ENCODE measurements around the gene CCDC167. TPM values are rescaled to one million over a fixed set of nuclear protein-coding genes. Genes with fewer than 3 reads are reported as not detected.

CCDC167 gene
- total and polyA plus RNA-seq, 10 of the 15 experiments (the other 5 are each of a cell fraction or from before 2014, with no cell fraction given): 74.9 to 380 (median 137) TPM

DNA sequence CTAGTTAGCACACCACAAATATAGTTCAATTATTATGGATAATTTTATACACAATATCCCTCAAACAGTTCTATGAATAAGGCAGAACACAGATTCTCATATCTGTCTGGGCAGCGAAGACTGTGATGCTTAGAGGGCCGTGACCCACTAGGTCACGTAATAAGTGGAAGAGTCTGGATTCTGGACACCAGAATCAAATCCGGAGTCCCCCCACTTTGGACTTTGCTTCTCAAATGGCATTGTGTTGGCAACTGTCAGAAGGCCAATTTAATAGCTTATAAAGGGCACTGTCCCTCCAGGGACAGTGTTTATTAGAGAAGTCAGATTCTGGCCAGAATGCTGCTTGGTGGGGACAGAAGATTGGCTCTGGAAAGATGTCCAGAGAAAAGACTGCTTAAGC, 6.8 kb upstream of the CCDC167 start (continued):
- no peak for TF ChIP-seq ZNF217 (IDR thresholded peaks at IDR 0.05)

DNA sequence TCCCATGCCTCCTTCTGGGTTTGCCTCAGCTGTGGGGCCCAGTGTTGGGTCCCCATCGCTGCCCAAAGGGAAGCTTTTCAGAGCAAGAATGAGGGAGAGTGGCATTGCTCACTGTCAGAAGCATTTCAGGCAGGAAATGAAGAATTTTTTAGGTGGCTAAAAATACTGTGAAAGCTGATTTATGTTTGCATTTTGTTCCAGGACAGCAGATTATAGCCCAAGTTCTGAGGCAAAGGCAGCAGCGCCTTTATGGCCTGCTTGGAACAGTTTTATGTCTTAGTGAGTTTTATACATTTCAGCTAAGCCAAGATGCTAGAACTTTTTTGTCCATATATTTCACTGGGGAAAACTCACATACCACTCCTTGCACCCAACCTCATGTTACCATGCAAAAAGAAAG, 4.3 kb upstream of the CCDC167 start:
- ChIA-PET POLR2A (interaction anchor here (1.2 to 4.8 kb wide), 2 partner anchors 9 to 13 kb away, joined by 7 to 31 read pairs; no protein-coding TSS in a partner anchor), RAD21 (ENCODE audit: unreplicated experiment) (interaction anchor here (1.3 to 5.2 kb wide), 4 partner anchors 13 to 55 kb away, joined by 5 to 19 read pairs (median 10); no protein-coding TSS in a partner anchor), SMC1A (ENCODE audit: uncharacterized antibody, unreplicated experiment) (interaction anchor here (0.7 to 5.8 kb wide), 4 partner anchors 9 to 61 kb away, joined by 4 to 33 read pairs (median 19); no protein-coding TSS in a partner anchor), CTCF (interaction anchor here (1.0 to 3.5 kb wide), 5 partner anchors 12 to 188 kb away, joined by 3 to 19 read pairs (median 4); no protein-coding TSS in a partner anchor)
- ATAC-seq: no peak
- Histone ChIP-seq H3K36me3 (ENCODE audit: control insufficient read depth in 2 of 2, insufficient read depth in 2 of 2, low read length in 1 of 2) (no peaks in the 10 kb centered on the region), H3K27ac (ENCODE audit: control insufficient read depth, insufficient read depth) (no peak overlapping the region), H3K4me2 (ENCODE audit: control insufficient read depth, insufficient read depth) (no peak overlapping the region), H4K20me1 (ENCODE audit: control insufficient read depth, insufficient read depth) (no peaks in the 10 kb centered on the region), H3K4me1 (ENCODE audit: control insufficient read depth, insufficient read depth, low read length) (peaks cover 38% of the 10 kb centered on the region), H3K79me2 (ENCODE audit: control insufficient read depth, insufficient read depth, low read length) (peaks cover 7% of the 10 kb centered on the region), H3K27me3 (replicated peaks in 1 of 2; ENCODE audit: control insufficient read depth in 2 of 2, insufficient read depth in 2 of 2, low read length in 1 of 2) (no peaks in the 10 kb centered on the region), H3K9me3 (replicated peaks; ENCODE audit: control insufficient read depth, insufficient read depth, low read length) (no peaks in the 10 kb centered on the region), H3K4me3 (no peak overlapping the region), H2AFZ (ENCODE audit: control insufficient read depth, low read depth, low read length) (peak overlapping the region; percentile 48), H3K9ac (ENCODE audit: control insufficient read depth, insufficient read depth, low read length) (no peak overlapping the region)
- WGBS (ENCODE audit: insufficient coverage, insufficient replicate concordance, low lambda C conversion rate, missing lambda C conversion rate): 41% methylated on average over 2 of the region's 2 CpGs
- DNase-seq (ENCODE audit: low read depth, low spot score): no peak
- no peak for FAIRE-seq
- in situ Hi-C loops (cut with MboI): no loop called here
- BruUV-seq (replicated peaks): no TSS peak
- intact Hi-C loops (cut with micrococcal nuclease; ENCODE audit: unreplicated experiment): no loop called here
- TF ChIP-seq, protein P1, sequence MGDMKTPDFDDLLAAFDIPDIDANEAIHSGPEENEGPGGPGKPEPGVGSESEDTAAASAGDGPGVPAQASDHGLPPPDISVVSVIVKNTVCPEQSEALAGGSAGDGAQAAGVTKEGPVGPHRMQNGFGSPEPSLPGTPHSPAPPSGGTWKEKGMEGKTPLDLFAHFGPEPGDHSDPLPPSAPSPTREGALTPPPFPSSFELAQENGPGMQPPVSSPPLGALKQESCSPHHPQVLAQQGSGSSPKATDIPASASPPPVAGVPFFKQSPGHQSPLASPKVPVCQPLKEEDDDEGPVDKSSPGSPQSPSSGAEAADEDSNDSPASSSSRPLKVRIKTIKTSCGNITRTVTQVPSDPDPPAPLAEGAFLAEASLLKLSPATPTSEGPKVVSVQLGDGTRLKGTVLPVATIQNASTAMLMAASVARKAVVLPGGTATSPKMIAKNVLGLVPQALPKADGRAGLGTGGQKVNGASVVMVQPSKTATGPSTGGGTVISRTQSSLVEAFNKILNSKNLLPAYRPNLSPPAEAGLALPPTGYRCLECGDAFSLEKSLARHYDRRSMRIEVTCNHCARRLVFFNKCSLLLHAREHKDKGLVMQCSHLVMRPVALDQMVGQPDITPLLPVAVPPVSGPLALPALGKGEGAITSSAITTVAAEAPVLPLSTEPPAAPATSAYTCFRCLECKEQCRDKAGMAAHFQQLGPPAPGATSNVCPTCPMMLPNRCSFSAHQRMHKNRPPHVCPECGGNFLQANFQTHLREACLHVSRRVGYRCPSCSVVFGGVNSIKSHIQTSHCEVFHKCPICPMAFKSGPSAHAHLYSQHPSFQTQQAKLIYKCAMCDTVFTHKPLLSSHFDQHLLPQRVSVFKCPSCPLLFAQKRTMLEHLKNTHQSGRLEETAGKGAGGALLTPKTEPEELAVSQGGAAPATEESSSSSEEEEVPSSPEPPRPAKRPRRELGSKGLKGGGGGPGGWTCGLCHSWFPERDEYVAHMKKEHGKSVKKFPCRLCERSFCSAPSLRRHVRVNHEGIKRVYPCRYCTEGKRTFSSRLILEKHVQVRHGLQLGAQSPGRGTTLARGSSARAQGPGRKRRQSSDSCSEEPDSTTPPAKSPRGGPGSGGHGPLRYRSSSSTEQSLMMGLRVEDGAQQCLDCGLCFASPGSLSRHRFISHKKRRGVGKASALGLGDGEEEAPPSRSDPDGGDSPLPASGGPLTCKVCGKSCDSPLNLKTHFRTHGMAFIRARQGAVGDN (IDR thresholded peaks at IDR 0.05): no peak
- TF ChIP-seq PML (IDR thresholded peaks at IDR 0.05; ENCODE audit: low read length) (no peak), MEF2B (IDR thresholded peaks at IDR 0.05; ENCODE audit: partially characterized antibody, poor library complexity, severe bottlenecking) (no peak), MEF2A (IDR thresholded peaks at IDR 0.05; ENCODE audit: insufficient read depth, low read depth, low read length) (no peak), STAT1 (conservative IDR thresholded peaks at IDR 0.05) (no peak), KAT2A (conservative IDR thresholded peaks at IDR 0.05; ENCODE audit: control insufficient read depth, low read depth, low read length) (no peak)
- TF ChIP-seq, protein P2, sequence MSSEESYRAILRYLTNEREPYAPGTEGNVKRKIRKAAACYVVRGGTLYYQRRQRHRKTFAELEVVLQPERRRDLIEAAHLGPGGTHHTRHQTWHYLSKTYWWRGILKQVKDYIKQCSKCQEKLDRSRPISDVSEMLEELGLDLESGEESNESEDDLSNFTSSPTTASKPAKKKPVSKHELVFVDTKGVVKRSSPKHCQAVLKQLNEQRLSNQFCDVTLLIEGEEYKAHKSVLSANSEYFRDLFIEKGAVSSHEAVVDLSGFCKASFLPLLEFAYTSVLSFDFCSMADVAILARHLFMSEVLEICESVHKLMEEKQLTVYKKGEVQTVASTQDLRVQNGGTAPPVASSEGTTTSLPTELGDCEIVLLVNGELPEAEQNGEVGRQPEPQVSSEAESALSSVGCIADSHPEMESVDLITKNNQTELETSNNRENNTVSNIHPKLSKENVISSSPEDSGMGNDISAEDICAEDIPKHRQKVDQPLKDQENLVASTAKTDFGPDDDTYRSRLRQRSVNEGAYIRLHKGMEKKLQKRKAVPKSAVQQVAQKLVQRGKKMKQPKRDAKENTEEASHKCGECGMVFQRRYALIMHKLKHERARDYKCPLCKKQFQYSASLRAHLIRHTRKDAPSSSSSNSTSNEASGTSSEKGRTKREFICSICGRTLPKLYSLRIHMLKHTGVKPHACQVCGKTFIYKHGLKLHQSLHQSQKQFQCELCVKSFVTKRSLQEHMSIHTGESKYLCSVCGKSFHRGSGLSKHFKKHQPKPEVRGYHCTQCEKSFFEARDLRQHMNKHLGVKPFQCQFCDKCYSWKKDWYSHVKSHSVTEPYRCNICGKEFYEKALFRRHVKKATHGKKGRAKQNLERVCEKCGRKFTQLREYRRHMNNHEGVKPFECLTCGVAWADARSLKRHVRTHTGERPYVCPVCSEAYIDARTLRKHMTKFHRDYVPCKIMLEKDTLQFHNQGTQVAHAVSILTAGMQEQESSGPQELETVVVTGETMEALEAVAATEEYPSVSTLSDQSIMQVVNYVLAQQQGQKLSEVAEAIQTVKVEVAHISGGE (CRISPR knock-in tag; IDR thresholded peaks at IDR 0.05): no peak
- TF ChIP-seq, protein P3, sequence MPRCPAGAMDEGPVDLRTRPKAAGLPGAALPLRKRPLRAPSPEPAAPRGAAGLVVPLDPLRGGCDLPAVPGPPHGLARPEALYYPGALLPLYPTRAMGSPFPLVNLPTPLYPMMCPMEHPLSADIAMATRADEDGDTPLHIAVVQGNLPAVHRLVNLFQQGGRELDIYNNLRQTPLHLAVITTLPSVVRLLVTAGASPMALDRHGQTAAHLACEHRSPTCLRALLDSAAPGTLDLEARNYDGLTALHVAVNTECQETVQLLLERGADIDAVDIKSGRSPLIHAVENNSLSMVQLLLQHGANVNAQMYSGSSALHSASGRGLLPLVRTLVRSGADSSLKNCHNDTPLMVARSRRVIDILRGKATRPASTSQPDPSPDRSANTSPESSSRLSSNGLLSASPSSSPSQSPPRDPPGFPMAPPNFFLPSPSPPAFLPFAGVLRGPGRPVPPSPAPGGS (IDR thresholded peaks at IDR 0.05; ENCODE audit: borderline replicate concordance, insufficient read depth, low read depth, low read length, poor library complexity, severe bottlenecking): no peak
- TF ChIP-seq, protein P4, sequence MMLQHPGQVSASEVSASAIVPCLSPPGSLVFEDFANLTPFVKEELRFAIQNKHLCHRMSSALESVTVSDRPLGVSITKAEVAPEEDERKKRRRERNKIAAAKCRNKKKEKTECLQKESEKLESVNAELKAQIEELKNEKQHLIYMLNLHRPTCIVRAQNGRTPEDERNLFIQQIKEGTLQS (IDR thresholded peaks at IDR 0.05; ENCODE audit: borderline replicate concordance, extremely low read depth, low read depth, low read length): no peak
- TF ChIP-seq, protein P5, sequence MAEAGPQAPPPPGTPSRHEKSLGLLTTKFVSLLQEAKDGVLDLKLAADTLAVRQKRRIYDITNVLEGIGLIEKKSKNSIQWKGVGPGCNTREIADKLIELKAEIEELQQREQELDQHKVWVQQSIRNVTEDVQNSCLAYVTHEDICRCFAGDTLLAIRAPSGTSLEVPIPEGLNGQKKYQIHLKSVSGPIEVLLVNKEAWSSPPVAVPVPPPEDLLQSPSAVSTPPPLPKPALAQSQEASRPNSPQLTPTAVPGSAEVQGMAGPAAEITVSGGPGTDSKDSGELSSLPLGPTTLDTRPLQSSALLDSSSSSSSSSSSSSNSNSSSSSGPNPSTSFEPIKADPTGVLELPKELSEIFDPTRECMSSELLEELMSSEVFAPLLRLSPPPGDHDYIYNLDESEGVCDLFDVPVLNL (IDR thresholded peaks at IDR 0.05; ENCODE audit: low read depth, low read length): no peak
